Kidney (tissue), 14 donors: ENCODE results near the gene COL17A1. TPM values are rescaled to one million over a fixed set of nuclear protein-coding genes. Genes with fewer than 3 reads are reported as not detected.

Source experiments
- DNase-seq, 5 donors: peaks; one replicate each; pipeline ENCODE4 v3.0.0-alpha.2; 2013 to 2020
- FAIRE-seq: peaks from 2 replicates; lab custom pipeline; 2012; peaks lifted over from hg19 to GRCh38; lab: Jason Lieb, UNC
- H3K27ac ChIP-seq, 2 donors: one replicate each; pipeline ENCODE4 v1.7.0; 2013; ENCODE audit warnings: low read depth in 2 of 2, low read length in 2 of 2, inconsistent platforms in 1 of 2
- H3K27me3 ChIP-seq: one replicate; pipeline ENCODE4 v1.7.1; 2013; ENCODE audit warnings: low read length, inconsistent platforms; ENCODE audit not compliant: control insufficient read depth, insufficient read depth
- H3K36me3 ChIP-seq, 3 donors: one replicate each; pipeline versions ENCODE4 v1.7.0 to v1.7.1; 2013; ENCODE audit warnings: low read length in 3 of 3, control low read depth in 1 of 3, inconsistent platforms in 1 of 3; ENCODE audit not compliant: insufficient read depth in 3 of 3, control insufficient read depth in 2 of 3
- H3K4me1 ChIP-seq, 3 donors: one replicate each; pipeline versions ENCODE4 v1.7.0 to v1.7.1; 2013; ENCODE audit warnings: low read length in 3 of 3, inconsistent platforms in 1 of 3, low read depth in 1 of 3; ENCODE audit not compliant: control insufficient read depth in 2 of 3, insufficient read depth in 2 of 3
- H3K4me3 ChIP-seq, 3 donors: one replicate each; pipeline versions ENCODE4 v1.7.0 to v1.8.1; 2013; ENCODE audit warnings: low read length in 3 of 3, control low read depth in 1 of 3, inconsistent platforms in 1 of 3
- H3K9ac ChIP-seq, 3 donors: one replicate each; pipeline versions ENCODE4 v1.7.0 to v1.7.1; 2013; ENCODE audit warnings: low read length in 3 of 3, control low read depth in 1 of 3, inconsistent platforms in 1 of 3
- H3K9me3 ChIP-seq, 3 donors: one replicate each; pipeline versions ENCODE4 v1.7.0 to v1.7.1; 2013; ENCODE audit warnings: low read length in 3 of 3, control low read depth in 1 of 3, inconsistent platforms in 1 of 3; ENCODE audit not compliant: control insufficient read depth in 2 of 3, insufficient read depth in 1 of 3
- CTCF ChIP-seq: IDR thresholded peaks from 3 replicates; pipeline ENCODE4 v1.5.1; 2012; ENCODE audit warnings: mild to moderate bottlenecking, moderate library complexity, borderline replicate concordance; ENCODE audit not compliant: insufficient read depth; ENCODE audit errors: extremely low read depth
- intact Hi-C: fragments of 100-400 bp; cut with DNase I; formaldehyde crosslinking; loops from one replicate; pipeline ENCODE4 v1.11.1; 2022
- polyA plus RNA-seq: library from polyadenylated mRNA; stranded (reverse); fragments of 350-450 nt; fragmentation: Illumina TruSeq; extraction: RNeasy Lipid Tissue Mini Kit (QIAGEN cat#74804); gene quantifications from one replicate; pipeline ENCODE4 v1.2.3, GENCODE V29; 2014; ENCODE audit warnings: low read depth, low replicate concordance; ENCODE audit not compliant: insufficient read depth
- total RNA-seq: library from RNA; stranded (reverse); fragmentation: NEBNext Ultra II Directional; extraction: Animal tissue kit (Norgen Biotek cat#: 25700); gene quantifications from one replicate; pipeline ENCODE4 v1.2.1, GENCODE V29; 2021
- donor health status: control.
- donor health status: control.
- donor health status: control.
- donor health status: control.
- donor health status: control.
- donor health status: DM: yes; HTN: yes; CAD: no.
- donor health status: Normal renal cell carcinoma (clear cell type).

The COL17A1 gene
- total and polyA plus RNA-seq, 2 donors from 2014 or later: 0.58 to 10.8 TPM

- Histone ChIP-seq H3K27me3 (no peaks in the 10 kb centered on the region), H3K9ac (no peak overlapping the region), H3K4me3 (no peak overlapping the region), H3K36me3 (peaks cover 0 to 51% (median 25%) of the 10 kb centered on the region in 3 donors), H3K27ac (no peak overlapping the region), H3K9me3 (no peaks in the 10 kb centered on the region), H3K4me1 (no peaks in the 10 kb centered on the region)
- FAIRE-seq (no peak), DNase-seq (no peak)
- no peak for TF ChIP-seq CTCF
- intact Hi-C loops: no loop called here
Measured at GRCh38 chr10:104018471-104018870, 67.2 kb downstream of the COL17A1 start.

GRCh38 chr10:104016661-104017060 lies 69.0 kb downstream of the COL17A1 start:
- TF ChIP-seq CTCF: no peak
- Histone ChIP-seq H3K27me3 (no peaks in the 10 kb centered on the region), H3K9ac (no peak overlapping the region), H3K4me1 (no peaks in the 10 kb centered on the region), H3K36me3 (peaks cover 0 to 36% (median 14%) of the 10 kb centered on the region in 3 donors), H3K9me3 (no peaks in the 10 kb centered on the region), H3K4me3 (no peak overlapping the region), H3K27ac (no peak overlapping the region)
- FAIRE-seq (no peak), DNase-seq (no peak)
- intact Hi-C loops: no loop called here

- H3K4me3 ChIP-seq: no peak overlapping the region
- FAIRE-seq: no peak
- no peaks in the 10 kb centered on the region for H3K9me3 ChIP-seq
- no peaks in the 10 kb centered on the region for H3K27me3 ChIP-seq
- no peaks in the 10 kb centered on the region for H3K4me1 ChIP-seq
- no peak overlapping the region for H3K27ac ChIP-seq
- peaks cover 0 to 15% (median 0%) of the 10 kb centered on the region in 3 donors for H3K36me3 ChIP-seq
- no peak for TF ChIP-seq CTCF
- intact Hi-C loops: no loop called here
- H3K9ac ChIP-seq: no peak overlapping the region
- no peak for DNase-seq
Measured at GRCh38 chr10:104014176-104014575, 71.5 kb downstream of the COL17A1 start.

GRCh38 chr10:104013489-104013888 lies 72.2 kb downstream of the COL17A1 start:
- Histone ChIP-seq H3K4me1 (no peaks in the 10 kb centered on the region), H3K27me3 (no peaks in the 10 kb centered on the region), H3K4me3 (no peak overlapping the region), H3K9ac (no peak overlapping the region), H3K36me3 (peaks cover 0 to 11% (median 0%) of the 10 kb centered on the region in 3 donors), H3K9me3 (no peaks in the 10 kb centered on the region), H3K27ac (no peak overlapping the region)
- intact Hi-C loops: no loop called here
- no peak for FAIRE-seq
- no peak for DNase-seq
- no peak for TF ChIP-seq CTCF
